Uterus (tissue), 2 donors: ENCODE measurements around the gene SV2A.

Experiments used
- POLR2A ChIP-seq, 2 donors: fragments of 450-650 bp; IDR thresholded peaks; one replicate each; pipeline ENCODE4 v1.6.1; 2016; ENCODE audit warnings: antibody characterized with exemption in 2 of 2, mild to moderate bottlenecking in 1 of 2, moderate library complexity in 1 of 2
- TF ChIP-seq, protein P1 (sequence below), 4 experiments: fragments of 200-600 bp in 2 of 4; fragments of 450-650 bp in 2 of 4; sonication (generic) in 2 of 4; IDR thresholded peaks; one replicate each; pipeline ENCODE4 v1.5.1; 2016 to 2019; ENCODE audit warnings: antibody characterized with exemption in 4 of 4, mild to moderate bottlenecking in 2 of 4, moderate library complexity in 1 of 4

DNA sequence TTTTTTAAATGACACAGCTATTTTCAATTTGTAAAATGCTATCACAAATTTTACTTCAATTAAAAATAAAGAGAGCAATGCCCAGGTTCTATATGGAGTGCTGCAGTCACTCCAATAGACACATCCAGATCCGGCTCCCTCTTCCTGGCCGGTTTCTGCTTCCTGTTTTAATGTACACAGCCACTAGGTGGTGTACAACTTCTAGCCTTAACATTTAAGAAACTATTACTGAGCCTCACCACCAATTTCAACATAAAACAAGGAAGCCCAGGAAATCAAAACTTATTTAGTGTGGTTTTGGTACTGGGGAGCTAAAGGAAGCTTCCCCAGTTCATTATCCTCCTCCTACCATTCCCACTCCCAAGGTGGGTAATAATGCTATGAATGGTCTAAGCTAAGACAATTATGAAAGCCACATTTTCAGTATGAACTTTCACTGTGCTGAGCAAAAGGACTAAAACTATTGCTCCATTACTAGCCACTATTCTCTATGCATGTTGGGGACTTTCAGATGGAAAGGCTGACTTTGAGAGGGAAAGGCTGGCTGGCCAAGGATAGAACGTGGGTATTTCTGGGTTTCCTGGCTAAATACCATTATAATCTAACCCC, 44.5 kb upstream of the SV2A start:
- TF ChIP-seq, protein P1, sequence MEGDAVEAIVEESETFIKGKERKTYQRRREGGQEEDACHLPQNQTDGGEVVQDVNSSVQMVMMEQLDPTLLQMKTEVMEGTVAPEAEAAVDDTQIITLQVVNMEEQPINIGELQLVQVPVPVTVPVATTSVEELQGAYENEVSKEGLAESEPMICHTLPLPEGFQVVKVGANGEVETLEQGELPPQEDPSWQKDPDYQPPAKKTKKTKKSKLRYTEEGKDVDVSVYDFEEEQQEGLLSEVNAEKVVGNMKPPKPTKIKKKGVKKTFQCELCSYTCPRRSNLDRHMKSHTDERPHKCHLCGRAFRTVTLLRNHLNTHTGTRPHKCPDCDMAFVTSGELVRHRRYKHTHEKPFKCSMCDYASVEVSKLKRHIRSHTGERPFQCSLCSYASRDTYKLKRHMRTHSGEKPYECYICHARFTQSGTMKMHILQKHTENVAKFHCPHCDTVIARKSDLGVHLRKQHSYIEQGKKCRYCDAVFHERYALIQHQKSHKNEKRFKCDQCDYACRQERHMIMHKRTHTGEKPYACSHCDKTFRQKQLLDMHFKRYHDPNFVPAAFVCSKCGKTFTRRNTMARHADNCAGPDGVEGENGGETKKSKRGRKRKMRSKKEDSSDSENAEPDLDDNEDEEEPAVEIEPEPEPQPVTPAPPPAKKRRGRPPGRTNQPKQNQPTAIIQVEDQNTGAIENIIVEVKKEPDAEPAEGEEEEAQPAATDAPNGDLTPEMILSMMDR (IDR thresholded peaks at IDR 0.05) = peak; percentile 79 to 86 (median 84)
- no peak for TF ChIP-seq POLR2A (IDR thresholded peaks at IDR 0.05)
